GM12891 (cell line): Measurements from ENCODE around the gene MSRB1.

Experiments
- DNase-seq: peaks from one replicate; pipeline ENCODE4 v3.0.0; 2011; ENCODE audit warnings: low spot score; ENCODE audit not compliant: insufficient read length
- FAIRE-seq: peaks from 2 replicates; lab custom pipeline; 2011; peaks lifted over from hg19 to GRCh38; lab: Jason Lieb, UNC
- PAX5 ChIP-seq: IDR thresholded peaks from 2 replicates; pipeline ENCODE4 v1.6.1; 2011; ENCODE audit warnings: low read length, moderate library complexity, mild to moderate bottlenecking; ENCODE audit not compliant: insufficient read depth, severe bottlenecking
- POLR2A ChIP-seq: IDR thresholded peaks from 2 replicates; pipeline ENCODE4 v1.6.1; 2011; ENCODE audit warnings: low read depth, low read length, control low read depth
- POLR2AphosphoS5 ChIP-seq: IDR thresholded peaks from 2 replicates; pipeline ENCODE4 v1.6.1; 2011; ENCODE audit warnings: low read depth, low read length, control low read depth
- POU2F2 ChIP-seq: IDR thresholded peaks from 2 replicates; pipeline ENCODE4 v1.6.1; 2011; ENCODE audit warnings: low read depth, mild to moderate bottlenecking, control low read depth, low read length, moderate library complexity
- SPI1 ChIP-seq: IDR thresholded peaks from 2 replicates; pipeline ENCODE4 v1.6.1; 2011; ENCODE audit warnings: low read depth, low read length, control low read depth
- TAF1 ChIP-seq: IDR thresholded peaks from 2 replicates; pipeline ENCODE4 v1.6.1; 2011; ENCODE audit warnings: low read depth, low read length, control low read depth

Gene MSRB1

DNA sequence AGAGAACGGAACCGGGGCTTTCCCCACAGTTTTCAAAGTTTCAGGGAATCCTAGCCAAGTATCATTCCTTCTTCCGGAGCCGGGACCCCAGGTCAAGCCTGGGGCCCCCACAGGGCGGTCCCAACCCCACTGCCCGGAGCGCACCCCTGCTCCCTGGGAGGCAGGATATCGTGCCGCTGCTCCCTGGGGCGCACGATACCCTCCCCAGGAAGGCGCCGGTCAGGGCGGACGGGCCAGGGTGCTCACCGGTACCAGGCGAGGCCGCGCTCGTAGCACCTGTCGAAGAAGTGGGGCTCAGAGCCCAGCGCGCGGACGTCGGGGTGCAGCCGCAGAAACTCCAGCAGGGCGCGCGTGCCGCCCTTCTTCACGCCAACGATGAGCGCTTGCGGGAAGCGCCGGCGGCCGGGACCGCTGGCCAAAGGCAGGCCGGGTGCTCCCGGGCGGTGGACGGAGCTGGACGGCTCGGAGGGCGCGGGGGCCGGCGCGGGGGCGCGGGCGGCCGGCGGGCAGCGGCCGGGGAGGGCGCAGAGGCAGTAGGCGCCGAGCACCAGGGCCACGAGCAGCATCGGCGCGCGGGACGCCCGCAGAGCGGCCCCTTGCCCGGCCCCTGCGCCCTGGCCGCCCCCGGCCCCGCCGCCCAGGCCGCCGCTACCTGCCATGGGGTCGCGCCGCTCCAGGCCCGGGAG lies 25.2 kb downstream of the MSRB1 start:
- no peak for DNase-seq
- no peak for TF ChIP-seq POLR2AphosphoS5
- TF ChIP-seq POU2F2: no peak
- no peak for TF ChIP-seq SPI1
- no peak for TF ChIP-seq PAX5
- TF ChIP-seq POLR2A: no peak
- no peak for TF ChIP-seq TAF1
- FAIRE-seq: no peak

DNA sequence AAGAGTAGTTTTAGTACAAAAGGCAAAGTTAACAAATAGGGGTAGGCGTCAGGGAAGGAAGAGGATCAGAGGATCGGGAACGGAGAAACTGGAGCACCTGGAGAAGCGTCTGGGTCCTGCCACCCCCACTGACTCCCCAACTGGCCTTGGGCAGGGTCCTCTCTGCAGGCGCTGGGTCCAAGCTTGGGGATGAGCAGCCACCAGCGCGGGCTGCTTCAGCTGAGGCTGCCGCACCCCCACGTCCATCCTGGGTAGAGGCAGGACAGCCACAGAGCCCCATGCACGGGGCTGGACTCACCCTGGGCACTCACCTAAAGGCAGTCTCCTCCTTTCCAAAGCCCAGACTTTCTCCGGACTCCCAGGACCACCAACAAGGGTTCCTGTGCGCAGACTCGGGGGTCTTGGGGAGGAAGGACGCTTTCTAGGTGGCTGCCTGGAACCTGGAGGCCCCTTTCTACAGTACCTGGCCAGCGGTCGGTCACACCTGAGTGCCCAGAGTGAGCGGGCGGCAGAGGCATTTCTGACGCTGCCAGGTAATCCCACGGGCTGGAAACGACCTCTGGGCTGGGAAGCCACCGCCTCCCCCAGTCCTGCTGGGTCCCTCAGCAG lies 25.8 kb downstream of the MSRB1 start:
- no peak for DNase-seq
- no peak for FAIRE-seq
- TF ChIP-seq SPI1 (no peak), POU2F2 (no peak), POLR2A (no peak), TAF1 (no peak), POLR2AphosphoS5 (no peak), PAX5 (no peak)

DNA sequence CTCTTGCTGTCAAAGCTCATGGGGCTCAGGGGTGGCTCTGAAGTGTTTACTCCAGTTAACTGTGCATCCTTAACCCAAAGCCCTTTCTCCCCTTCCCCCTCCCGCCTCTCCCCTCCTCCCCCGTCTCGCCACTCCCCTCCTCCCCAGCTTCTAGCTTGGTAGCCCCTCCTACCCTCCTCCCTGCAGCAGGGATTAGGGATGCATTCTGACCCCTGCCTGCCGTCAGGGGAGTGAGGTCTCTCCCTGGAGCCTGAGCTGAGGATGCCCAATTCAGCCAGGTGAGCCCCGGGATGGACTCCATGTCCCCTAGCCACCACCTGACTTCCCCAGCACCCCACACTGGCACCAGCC lies 26.4 kb downstream of the MSRB1 start:
- no peak for DNase-seq
- FAIRE-seq: no peak
- no peak for TF ChIP-seq POLR2A
- no peak for TF ChIP-seq TAF1
- no peak for TF ChIP-seq PAX5
- no peak for TF ChIP-seq POU2F2
- no peak for TF ChIP-seq SPI1
- no peak for TF ChIP-seq POLR2AphosphoS5

DNA sequence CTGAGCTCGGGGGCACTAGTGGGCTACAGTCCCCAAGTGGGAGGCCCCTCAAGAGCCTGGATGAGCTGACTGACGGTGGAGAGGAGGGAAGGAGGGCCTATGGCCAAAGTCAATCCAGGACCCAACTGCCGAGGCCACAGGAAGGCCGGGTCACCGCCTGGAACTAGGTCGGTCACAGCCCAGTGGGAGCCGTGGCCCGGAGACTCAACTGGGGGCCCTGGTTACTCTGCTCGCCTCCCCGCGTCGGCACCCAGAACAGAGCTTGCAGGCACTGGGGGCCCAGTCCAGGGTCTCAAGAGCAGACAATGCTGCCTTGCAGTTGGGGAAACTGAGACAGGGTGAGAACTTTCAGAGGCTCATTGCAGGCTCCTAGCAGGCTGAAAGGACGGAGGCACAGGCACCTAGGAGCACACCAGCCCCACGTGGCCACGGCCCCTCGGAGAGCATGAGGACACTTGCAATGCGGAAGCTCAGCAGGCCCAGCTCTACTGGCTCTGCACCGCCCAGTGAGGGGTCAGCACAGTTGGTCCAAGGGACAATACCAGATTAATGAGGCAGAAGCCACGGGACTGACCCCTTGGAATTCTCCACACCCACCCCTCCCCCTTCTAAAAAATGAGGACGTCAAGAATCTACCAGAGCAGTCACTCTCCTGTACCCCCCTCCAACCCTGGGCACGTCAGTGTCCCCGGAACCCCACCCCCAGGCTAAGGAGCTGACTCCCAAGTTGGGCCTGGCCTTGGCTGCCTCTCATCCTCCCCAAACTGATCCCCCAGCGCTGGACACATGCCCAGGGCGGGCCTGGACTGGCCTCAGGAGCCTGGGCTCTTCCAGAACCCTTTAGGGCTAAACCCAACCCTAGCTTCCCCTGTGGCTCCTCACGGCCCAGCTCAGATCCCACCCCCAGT lies 27.0 kb downstream of the MSRB1 start:
- no peak for DNase-seq
- no peak for FAIRE-seq
- TF ChIP-seq TAF1 (no peak), POLR2A (no peak), POU2F2 (no peak), PAX5 (no peak), POLR2AphosphoS5 (no peak), SPI1 (no peak)

DNA sequence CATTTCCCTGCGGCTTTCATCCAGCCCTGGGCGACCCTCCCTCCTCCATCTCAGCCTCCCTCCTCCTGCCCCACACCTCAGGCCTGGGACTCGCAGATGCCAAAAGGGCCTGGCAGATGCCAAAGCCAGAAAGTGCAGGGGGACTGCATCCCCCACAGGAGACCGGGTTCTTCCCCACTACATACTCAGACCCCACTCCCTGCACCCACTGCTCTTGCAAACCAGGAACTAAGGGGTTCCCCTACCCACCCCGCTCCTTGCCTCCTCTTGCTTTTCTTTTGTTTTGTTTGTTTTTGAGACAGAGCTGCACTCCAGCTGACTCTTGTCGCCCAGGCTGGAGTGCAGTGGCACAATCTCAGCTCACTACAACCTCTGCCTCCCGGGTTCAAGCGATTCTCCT lies 28.0 kb downstream of the MSRB1 start:
- FAIRE-seq (no peak), DNase-seq (no peak)
- TF ChIP-seq POLR2AphosphoS5: no peak
- no peak for TF ChIP-seq PAX5
- TF ChIP-seq TAF1: no peak
- TF ChIP-seq POU2F2: no peak
- no peak for TF ChIP-seq SPI1
- TF ChIP-seq POLR2A: no peak

DNA sequence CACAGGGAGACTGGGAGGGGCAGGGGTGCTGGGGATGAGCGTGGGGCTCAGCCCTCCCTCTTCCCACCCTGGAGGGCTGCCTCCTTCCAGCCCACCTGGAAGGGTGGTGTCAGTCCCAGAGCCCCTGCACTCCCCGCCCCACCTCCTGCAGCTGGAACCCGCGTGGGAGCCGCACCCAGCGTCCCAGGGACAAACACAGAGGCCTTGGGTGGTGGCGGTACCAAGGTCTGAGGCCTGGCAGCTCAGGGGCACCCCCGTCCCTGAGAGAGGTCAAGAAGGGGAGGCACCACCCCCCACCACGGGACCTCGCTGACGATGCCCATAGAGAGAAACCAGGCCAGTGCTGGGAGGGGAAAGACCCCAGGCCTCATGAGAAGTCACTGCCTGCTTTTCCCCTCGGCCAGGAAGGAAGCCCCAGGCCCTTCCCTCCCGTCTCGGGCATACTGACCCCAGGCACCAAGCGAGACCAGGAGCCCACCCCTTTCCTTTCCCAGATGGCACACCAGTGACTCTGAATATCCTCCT lies 28.9 kb downstream of the MSRB1 start:
- DNase-seq (no peak), FAIRE-seq (no peak)
- TF ChIP-seq SPI1 (no peak), TAF1 (no peak), POLR2AphosphoS5 (no peak), POU2F2 (no peak), POLR2A (no peak), PAX5 (no peak)

DNA sequence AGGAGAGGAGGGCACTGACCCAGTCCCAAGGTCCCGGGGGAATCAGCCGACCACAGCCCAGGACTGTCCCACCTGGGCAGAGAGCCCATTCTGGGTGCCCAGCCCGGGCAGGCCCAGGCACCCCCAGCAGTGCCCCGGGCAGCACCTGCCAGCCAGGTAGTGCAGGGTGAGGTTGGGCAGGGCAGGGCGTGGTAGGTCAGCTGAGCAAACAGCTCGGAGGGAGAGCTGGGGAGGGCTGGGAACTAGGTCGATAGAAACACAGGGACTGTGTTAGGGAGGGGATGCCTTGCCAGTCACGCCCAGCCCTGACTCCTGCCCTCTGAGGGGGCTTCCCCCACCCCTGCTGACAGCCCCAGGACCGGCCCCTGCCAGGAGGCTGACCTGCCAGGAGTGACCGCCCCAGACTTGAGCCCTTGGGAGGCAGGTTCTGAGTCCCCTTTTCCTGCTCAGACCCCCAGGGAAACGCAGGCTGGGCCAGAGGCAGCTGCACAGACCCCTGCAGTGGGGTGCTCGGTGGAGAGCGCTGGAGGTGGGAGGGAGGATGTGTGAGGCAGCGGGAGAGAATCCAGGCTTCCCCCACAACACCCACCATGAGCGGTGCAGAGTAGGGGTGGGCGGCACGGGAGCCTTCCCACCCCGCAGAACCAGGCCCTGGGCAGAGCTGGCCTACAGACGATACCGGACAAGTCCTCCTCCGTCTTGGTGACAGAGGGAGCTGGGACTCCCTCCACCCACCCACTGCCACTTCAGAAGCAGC lies 29.5 kb downstream of the MSRB1 start:
- FAIRE-seq: no peak
- no peak for DNase-seq
- TF ChIP-seq POLR2AphosphoS5 (no peak), POU2F2 (no peak), SPI1 (no peak), TAF1 (no peak), POLR2A (no peak)

DNA sequence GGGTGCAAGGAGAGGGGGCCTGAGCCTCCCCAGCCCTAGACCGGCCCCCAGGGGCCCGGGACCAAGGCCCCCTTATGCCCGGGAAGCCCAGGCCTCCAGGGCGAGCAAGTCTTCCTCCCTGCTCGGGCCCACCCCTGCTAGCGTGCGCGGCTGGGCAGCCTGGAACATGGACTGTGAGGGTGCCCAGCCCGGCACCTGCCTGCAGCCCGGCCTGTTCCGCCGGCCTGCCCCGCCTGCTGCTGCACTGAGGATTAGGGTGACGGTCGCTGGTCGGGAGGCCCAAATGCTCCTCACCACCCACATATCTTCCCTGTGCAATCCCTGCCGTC lies 30.8 kb downstream of the MSRB1 start:
- TF ChIP-seq POU2F2 (no peak), SPI1 (no peak), PAX5 (no peak), POLR2AphosphoS5 (no peak), TAF1 (no peak), POLR2A (no peak)
- FAIRE-seq: no peak
- no peak for DNase-seq
